Medulla oblongata (tissue), 1 donor: ENCODE results near the gene SAMD4A.

Experiments
- DNase-seq: peaks from one replicate; pipeline ENCODE4 v3.0.0-alpha.2; 2015; ENCODE audit errors: extremely low spot score

SAMD4A gene

GRCh38 chr14:54565785-54566409 is 1.0 kb upstream of the SAMD4A start:
- DNase-seq = peak; percentile 95

- peak; percentile 46 for DNase-seq
These were observed 303 bp downstream of the SAMD4A start for GRCh38 chr14:54567224-54567638.

GRCh38 chr14:54567639-54568561 is 972 bp downstream of the SAMD4A start:
- DNase-seq = peak; percentile 52

GRCh38 chr14:54568821-54569595 is 2.1 kb downstream of the SAMD4A start:
- DNase-seq = peak; percentile 41

- no peak for DNase-seq
These were observed 3.1 kb downstream of the SAMD4A start for GRCh38 chr14:54570047-54570446.

- DNase-seq = no peak
These were observed 3.9 kb downstream of the SAMD4A start for GRCh38 chr14:54570631-54571415.

GRCh38 chr14:54572316-54572715 is 5.4 kb downstream of the SAMD4A start:
- no peak for DNase-seq

GRCh38 chr14:54574528-54574927 is 7.6 kb downstream of the SAMD4A start:
- no peak for DNase-seq

- DNase-seq = no peak
These were observed 10.6 kb downstream of the SAMD4A start for GRCh38 chr14:54577494-54577893.

GRCh38 chr14:54577977-54578376 is 11.0 kb downstream of the SAMD4A start:
- DNase-seq = no peak

- peak; percentile 47 for DNase-seq
These were observed 12.7 kb downstream of the SAMD4A start for GRCh38 chr14:54579621-54580020.

- no peak for DNase-seq
These were observed 14.0 kb downstream of the SAMD4A start for GRCh38 chr14:54580933-54581332.

GRCh38 chr14:54582334-54582733 is 15.4 kb downstream of the SAMD4A start:
- DNase-seq = no peak

GRCh38 chr14:54584097-54584496 is 17.2 kb downstream of the SAMD4A start:
- DNase-seq = no peak

- DNase-seq = no peak
These were observed 18.3 kb downstream of the SAMD4A start for GRCh38 chr14:54585214-54585613.

- DNase-seq = no peak
These were observed 22.1 kb downstream of the SAMD4A start for GRCh38 chr14:54589076-54589475.

- no peak for DNase-seq
These were observed 22.9 kb downstream of the SAMD4A start for GRCh38 chr14:54589843-54590242.

- no peak for DNase-seq
These were observed 23.6 kb downstream of the SAMD4A start for GRCh38 chr14:54590481-54590880.

- DNase-seq = no peak
These were observed 24.5 kb downstream of the SAMD4A start for GRCh38 chr14:54591461-54591860.

- no peak for DNase-seq
These were observed 24.9 kb downstream of the SAMD4A start for GRCh38 chr14:54591866-54592265.

- DNase-seq = no peak
These were observed 26.9 kb downstream of the SAMD4A start for GRCh38 chr14:54593860-54594259.
